KMS-11 (cell line): Measurements from ENCODE around the gene TERT.

Experiments
- H2AFZ ChIP-seq: fragments of 200-600 bp; sonication (generic); 2 replicates; pipeline ENCODE4 v1.6.1; 2016; ENCODE audit warnings: antibody characterized with exemption, mixed run types, low read depth
- H3K27ac ChIP-seq: fragments of 200-600 bp; sonication (generic); 2 replicates; pipeline ENCODE4 v1.6.1; 2016; ENCODE audit warnings: mild to moderate bottlenecking, mixed run types
- H3K27me3 ChIP-seq: fragments of 200-600 bp; sonication (generic); 2 replicates; pipeline ENCODE4 v1.6.1; 2017; ENCODE audit warnings: mild to moderate bottlenecking, low read depth, mixed run types, moderate library complexity; ENCODE audit not compliant: insufficient read depth
- H3K36me3 ChIP-seq: fragments of 200-600 bp; sonication (generic); 2 replicates; pipeline ENCODE4 v1.6.1; 2017; ENCODE audit warnings: mild to moderate bottlenecking, mixed run types; ENCODE audit not compliant: insufficient read depth
- H3K4me1 ChIP-seq: fragments of 200-600 bp; sonication (generic); 2 replicates; pipeline ENCODE4 v1.6.1; 2016; ENCODE audit warnings: mild to moderate bottlenecking, low read depth, mixed run types; ENCODE audit not compliant: poor library complexity, severe bottlenecking
- H3K4me2 ChIP-seq: fragments of 200-600 bp; sonication (generic); 2 replicates; pipeline ENCODE4 v1.7.0; 2016; ENCODE audit warnings: mild to moderate bottlenecking, mixed run types
- H3K4me3 ChIP-seq: fragments of 200-600 bp; sonication (generic); IDR thresholded peaks from 2 replicates; pipeline ENCODE4 v1.6.1; 2017; ENCODE audit warnings: low read depth, low read length, mixed read lengths; ENCODE audit not compliant: insufficient read depth
- H3K79me2 ChIP-seq: fragments of 200-600 bp; sonication (generic); 2 replicates; pipeline ENCODE4 v1.6.1; 2016; ENCODE audit warnings: low read depth, mixed run types; ENCODE audit not compliant: insufficient read depth
- H3K9ac ChIP-seq: fragments of 200-600 bp; sonication (generic); 2 replicates; pipeline ENCODE4 v1.6.1; 2016; ENCODE audit warnings: mild to moderate bottlenecking, mixed run types
- H4K20me1 ChIP-seq: fragments of 200-600 bp; sonication (generic); 2 replicates; pipeline ENCODE4 v1.6.1; 2016; ENCODE audit warnings: mild to moderate bottlenecking, mixed run types; ENCODE audit not compliant: insufficient read depth
- CTCF ChIP-seq: fragments of 200-600 bp; sonication (generic); conservative IDR thresholded peaks from 2 replicates; pipeline ENCODE4 v1.6.1; 2017; ENCODE audit warnings: low read depth, mild to moderate bottlenecking, antibody characterized with exemption, low read length, moderate library complexity, mixed read lengths

Gene TERT

DNA sequence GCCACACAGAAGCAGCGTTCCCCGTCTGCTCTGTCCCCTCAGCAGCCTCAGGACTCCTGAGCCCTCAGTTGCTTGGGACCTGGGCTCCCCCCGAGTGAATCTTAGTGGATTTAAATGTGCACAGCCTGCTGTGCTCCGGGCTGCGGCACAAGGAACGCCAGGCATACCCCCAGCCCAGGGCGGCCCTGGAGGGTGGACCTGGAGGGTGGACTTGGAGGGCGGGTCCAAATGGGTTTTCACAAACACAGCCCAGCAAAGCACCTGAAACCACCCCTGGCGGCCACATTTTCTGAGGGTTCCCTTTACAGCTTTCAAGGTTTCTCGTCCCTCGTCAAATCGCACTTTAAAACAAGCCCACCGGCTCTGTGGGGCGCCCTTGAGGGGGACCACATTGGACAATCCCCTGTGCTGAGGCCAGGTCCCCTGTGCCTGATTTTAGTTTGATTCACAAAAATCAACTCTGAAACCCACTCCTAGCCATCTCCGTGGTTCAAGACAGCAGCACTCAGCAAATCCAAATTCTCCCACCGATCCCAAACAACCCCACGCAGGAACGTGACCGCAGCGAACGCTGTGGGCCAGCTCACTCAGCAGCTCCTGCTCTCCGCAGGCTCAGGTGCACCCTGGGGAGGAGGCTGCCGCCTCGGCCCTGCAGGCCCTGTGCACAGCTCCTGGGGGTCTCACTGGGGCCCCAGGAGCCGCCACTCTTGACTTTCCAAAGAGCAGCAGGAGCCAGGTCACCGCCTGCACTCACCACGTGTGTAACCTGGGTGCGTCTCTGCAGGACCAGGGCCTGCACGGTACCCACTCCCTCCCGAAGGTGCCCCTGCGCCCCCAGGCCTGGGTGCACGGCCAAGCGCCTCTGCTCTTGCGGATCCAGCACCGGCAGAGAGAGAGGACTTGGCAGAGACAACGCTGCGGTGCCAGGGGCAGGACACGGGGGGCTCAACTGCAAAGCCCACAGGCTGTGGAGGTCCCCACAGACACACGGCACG lies 29.1 kb downstream of the TERT start:
- H3K36me3 ChIP-seq = no peaks in the 10 kb centered on the region; the same call in 1 of the 2 replicates
- no peaks in the 10 kb centered on the region for H3K79me2 ChIP-seq
- no peak overlapping the region for H3K4me2 ChIP-seq
- H3K27ac ChIP-seq = no peak overlapping the region
- H3K9ac ChIP-seq = no peak overlapping the region
- H4K20me1 ChIP-seq = no peaks in the 10 kb centered on the region
- H3K4me3 ChIP-seq = no peak overlapping the region
- peaks cover 28% of the 10 kb centered on the region for H3K4me1 ChIP-seq
- no peak overlapping the region for H2AFZ ChIP-seq
- no peaks in the 10 kb centered on the region for H3K27me3 ChIP-seq
- no peak for TF ChIP-seq CTCF

DNA sequence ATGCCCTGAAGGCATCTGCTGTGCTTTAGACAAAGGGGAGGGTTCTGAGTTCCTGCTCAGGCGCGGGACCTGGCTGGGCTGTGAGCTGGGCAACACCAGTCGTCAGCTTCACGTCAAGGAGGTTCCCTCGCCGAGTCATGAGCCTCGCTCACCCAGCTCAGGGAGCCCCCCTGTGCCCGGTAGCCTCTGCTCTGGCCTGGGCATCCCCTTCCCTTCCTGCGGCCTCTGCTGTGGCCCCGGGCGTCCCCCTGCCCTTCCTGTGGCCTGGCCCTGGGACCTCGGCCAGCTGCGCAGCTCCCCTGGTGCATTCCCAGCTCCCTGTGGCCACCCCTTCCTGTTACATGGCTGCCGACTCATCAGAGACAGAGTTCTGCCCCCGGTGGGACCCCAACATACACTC lies 29.8 kb downstream of the TERT start:
- H3K27ac ChIP-seq = no peak overlapping the region
- no peaks in the 10 kb centered on the region for H3K79me2 ChIP-seq
- H3K9ac ChIP-seq = no peak overlapping the region
- H3K27me3 ChIP-seq = no peaks in the 10 kb centered on the region
- no peaks in the 10 kb centered on the region; the same call in 1 of the 2 replicates for H3K36me3 ChIP-seq
- H3K4me1 ChIP-seq = peaks cover 23% of the 10 kb centered on the region
- TF ChIP-seq CTCF = no peak
- no peaks in the 10 kb centered on the region for H4K20me1 ChIP-seq
- H3K4me3 ChIP-seq = no peak overlapping the region
- no peak overlapping the region for H2AFZ ChIP-seq
- no peak overlapping the region for H3K4me2 ChIP-seq

GRCh38 chr5:1264211-1264610 lies 30.7 kb downstream of the TERT start:
- H3K4me3 ChIP-seq = no peak overlapping the region
- H3K27ac ChIP-seq = no peak overlapping the region
- H4K20me1 ChIP-seq = no peaks in the 10 kb centered on the region
- peaks cover 14% of the 10 kb centered on the region for H3K4me1 ChIP-seq
- H3K36me3 ChIP-seq = no peaks in the 10 kb centered on the region; the same call in 1 of the 2 replicates
- H2AFZ ChIP-seq = no peak overlapping the region
- H3K9ac ChIP-seq = no peak overlapping the region
- no peaks in the 10 kb centered on the region for H3K27me3 ChIP-seq
- H3K4me2 ChIP-seq = no peak overlapping the region
- H3K79me2 ChIP-seq = no peaks in the 10 kb centered on the region
- TF ChIP-seq CTCF = no peak

DNA sequence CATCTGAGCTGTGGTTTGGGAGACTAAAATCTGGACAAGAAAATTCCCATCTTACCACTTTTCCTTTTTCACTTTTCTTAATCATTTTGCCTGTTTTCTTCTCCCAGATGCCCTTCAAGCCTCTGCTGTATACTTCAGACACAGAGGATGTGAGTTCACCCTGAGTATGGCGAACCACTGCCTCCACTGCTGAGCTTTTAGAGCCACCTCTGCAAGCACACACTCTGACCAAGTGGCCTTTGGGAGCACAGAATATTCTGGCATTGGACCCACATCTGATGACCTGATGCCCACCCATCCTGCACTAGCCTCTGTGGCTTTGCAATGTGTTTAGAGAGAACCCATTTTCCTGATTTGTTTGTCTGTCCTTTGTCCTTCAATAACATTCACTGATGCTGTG lies 32.5 kb downstream of the TERT start:
- Histone ChIP-seq H3K9ac (no peak overlapping the region), H3K27me3 (no peaks in the 10 kb centered on the region), H3K36me3 (no peaks in the 10 kb centered on the region; the same call in 1 of the 2 replicates), H3K4me2 (no peak overlapping the region), H3K4me3 (no peak overlapping the region), H4K20me1 (no peaks in the 10 kb centered on the region), H3K4me1 (no peaks in the 10 kb centered on the region), H3K27ac (no peak overlapping the region), H3K79me2 (no peaks in the 10 kb centered on the region), H2AFZ (no peak overlapping the region)
- no peak for TF ChIP-seq CTCF
